ENCODE data around the gene PCDHB10. TPM values are rescaled to one million over a fixed set of nuclear protein-coding genes. Genes with fewer than 3 reads are reported as not detected.
"Not testable (repeated sequence)": the region's sequence is repeated elsewhere in the genome, so short reads cannot be mapped to it uniquely, and the experiment has no call there.

The PCDHB10 gene
- total RNA-seq, 1 donor: not detected

DNA sequence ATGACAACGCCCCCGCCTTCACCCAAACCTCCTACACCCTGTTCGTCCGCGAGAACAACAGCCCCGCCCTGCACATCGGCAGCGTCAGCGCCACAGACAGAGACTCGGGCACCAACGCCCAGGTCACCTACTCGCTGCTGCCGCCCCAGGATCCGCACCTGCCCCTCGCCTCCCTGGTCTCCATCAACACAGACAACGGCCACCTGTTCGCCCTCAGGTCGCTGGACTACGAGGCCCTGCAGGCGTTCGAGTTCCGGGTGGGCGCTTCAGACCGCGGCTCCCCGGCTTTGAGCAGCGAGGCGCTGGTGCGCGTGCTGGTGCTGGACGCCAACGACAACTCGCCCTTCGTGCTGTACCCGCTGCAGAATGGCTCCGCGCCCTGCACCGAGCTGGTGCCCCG is 12.8 kb upstream of the PCDHB10 start:
- H3K4me1 ChIP-seq (ENCODE audit: insufficient read depth, low read length); H3K4me3 ChIP-seq (ENCODE audit: low read length); H3K9me3 ChIP-seq (ENCODE audit: low read depth, low read length): not testable (repeated sequence)
- peaks cover 50% of the 10 kb centered on the region for H3K27me3 ChIP-seq (ENCODE audit: insufficient read depth, low read length)

DNA sequence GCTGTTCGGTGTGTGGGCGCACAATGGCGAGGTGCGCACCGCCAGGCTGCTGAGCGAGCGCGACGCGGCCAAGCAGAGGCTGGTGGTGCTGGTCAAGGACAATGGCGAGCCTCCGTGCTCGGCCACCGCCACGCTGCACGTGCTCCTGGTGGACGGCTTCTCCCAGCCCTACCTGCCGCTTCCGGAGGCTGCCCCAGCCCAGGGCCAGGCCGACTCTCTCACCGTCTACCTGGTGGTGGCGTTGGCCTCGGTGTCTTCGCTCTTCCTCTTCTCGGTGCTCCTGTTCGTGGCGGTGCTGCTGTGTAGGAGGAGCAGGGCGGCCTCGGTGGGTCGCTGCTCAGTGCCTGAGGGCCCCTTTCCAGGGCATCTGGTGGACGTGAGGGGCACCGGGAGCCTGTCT is 12.3 kb upstream of the PCDHB10 start:
- not testable (repeated sequence) for H3K9me3 ChIP-seq (ENCODE audit: low read depth, low read length); H3K4me3 ChIP-seq (ENCODE audit: low read length); H3K4me1 ChIP-seq (ENCODE audit: insufficient read depth, low read length)
- peaks cover 50% of the 10 kb centered on the region for H3K27me3 ChIP-seq (ENCODE audit: insufficient read depth, low read length)

DNA sequence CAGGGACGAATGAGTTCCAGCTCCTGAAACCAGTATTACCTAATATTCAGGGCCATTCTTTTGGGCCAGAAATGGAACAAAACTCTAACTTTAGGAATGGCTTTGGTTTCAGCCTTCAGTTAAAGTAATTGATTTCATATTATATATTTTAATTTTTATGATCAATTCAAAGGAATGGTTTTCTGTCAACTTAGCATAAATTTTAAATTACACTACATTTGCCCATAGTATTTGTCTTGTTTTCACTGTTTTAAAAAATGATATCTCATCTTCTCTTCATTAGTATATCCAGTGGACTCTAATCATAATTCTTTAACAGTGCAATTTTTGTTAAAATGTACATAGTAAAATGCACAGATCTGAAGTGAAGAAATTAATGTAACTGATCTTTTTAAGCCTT is 11.8 kb upstream of the PCDHB10 start:
- Histone ChIP-seq H3K27me3 (ENCODE audit: insufficient read depth, low read length) (peaks cover 48% of the 10 kb centered on the region), H3K9me3 (ENCODE audit: low read depth, low read length) (no peaks in the 10 kb centered on the region), H3K4me3 (ENCODE audit: low read length) (no peak overlapping the region), H3K4me1 (ENCODE audit: insufficient read depth, low read length) (no peaks in the 10 kb centered on the region)

DNA sequence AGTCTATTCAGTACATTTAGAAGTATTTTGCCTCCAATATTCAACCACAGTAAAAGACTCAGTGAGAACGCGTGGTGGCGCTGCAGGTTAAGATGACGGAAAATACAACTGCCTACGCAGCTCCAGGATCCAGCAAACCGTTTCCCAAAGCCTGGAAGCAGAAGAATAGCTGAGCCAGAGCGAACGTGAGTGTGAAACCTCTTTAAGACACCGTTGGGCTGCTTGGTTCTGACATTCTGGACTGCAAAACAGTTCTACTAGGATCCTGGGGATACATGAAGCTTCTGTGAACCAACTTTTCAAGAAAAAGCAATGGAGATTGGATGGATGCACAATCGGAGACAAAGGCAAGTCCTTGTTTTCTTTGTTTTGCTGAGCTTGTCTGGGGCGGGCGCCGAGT is 9.9 kb upstream of the PCDHB10 start, which contains the start of gene PCDHB16:
Gene PCDHB16, plus strand, starts transcription at position 140 of the 400 bp plus-strand sequence. Its CDS starts 173 bp downstream, at position 313.
- Histone ChIP-seq H3K27me3 (ENCODE audit: insufficient read depth, low read length) (peaks cover 34% of the 10 kb centered on the region), H3K4me1 (ENCODE audit: insufficient read depth, low read length) (no peaks in the 10 kb centered on the region), H3K4me3 (ENCODE audit: low read length) (no peak within 1 kb of the TSS), H3K9me3 (ENCODE audit: low read depth, low read length) (no peaks in the 10 kb centered on the region)

DNA sequence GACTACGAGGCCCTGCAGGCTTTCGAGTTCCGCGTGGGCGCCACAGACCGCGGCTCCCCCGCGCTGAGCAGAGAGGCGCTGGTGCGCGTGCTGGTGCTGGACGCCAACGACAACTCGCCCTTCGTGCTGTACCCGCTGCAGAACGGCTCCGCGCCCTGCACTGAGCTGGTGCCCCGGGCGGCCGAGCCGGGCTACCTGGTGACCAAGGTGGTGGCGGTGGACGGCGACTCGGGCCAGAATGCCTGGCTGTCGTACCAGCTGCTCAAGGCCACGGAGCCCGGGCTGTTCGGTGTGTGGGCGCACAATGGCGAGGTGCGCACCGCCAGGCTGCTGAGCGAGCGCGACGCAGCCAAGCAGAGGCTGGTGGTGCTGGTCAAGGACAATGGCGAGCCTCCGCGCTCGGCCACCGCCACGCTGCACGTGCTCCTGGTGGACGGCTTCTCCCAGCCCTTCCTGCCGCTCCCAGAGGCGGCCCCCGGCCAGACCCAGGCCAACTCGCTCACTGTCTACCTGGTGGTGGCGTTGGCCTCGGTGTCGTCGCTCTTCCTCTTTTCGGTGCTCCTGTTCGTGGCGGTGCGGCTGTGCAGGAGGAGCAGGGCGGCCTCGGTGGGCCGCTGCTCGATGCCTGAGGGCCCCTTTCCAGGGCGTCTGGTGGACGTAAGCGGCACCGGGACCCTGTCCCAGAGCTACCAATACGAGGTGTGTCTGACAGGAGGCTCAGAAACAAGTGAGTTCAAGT is 7.9 kb upstream of the PCDHB10 start:
- not testable (repeated sequence) for H3K4me1 ChIP-seq (ENCODE audit: insufficient read depth, low read length)

DNA sequence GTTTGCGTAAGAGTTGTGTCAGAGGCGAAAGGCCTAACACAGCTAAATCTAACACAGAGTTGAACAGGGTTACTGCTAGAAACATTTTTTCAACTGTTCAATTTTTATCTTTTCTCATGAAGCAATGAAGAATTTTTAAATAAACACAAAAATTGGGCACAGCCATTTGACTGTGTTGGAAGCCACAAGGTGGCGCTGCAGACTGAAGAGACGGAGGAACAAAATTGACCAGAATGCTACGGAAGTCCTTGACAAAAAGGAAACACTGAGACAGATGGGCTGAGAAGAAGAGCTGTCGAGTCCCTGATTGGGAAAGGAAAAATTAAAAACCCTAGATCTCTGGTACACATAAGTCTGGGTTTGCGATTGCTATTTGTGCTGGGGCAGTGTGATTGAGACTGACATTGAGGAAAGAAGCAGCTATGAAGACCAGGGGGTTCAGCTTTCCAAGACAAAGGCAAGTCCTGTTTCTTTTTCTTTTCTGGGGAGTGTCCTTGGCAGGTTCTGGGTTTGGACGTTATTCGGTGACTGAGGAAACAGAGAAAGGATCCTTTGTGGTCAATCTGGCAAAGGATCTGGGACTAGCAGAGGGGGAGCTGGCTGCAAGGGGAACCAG is 5.1 kb upstream of the PCDHB10 start, which contains the start of gene PCDHB9:
Gene PCDHB9, plus strand, starts transcription at position 265 of the 616 bp plus-strand sequence. Its CDS starts 158 bp downstream, at position 423.
- H3K27me3 ChIP-seq (ENCODE audit: insufficient read depth, low read length): peaks cover 39% of the 10 kb centered on the region
- H3K9me3 ChIP-seq (ENCODE audit: low read depth, low read length): no peaks in the 10 kb centered on the region
- H3K4me1 ChIP-seq (ENCODE audit: insufficient read depth, low read length): no peaks in the 10 kb centered on the region
- H3K4me3 ChIP-seq (ENCODE audit: low read length): no peak within 1 kb of the TSS

More for the DNA sequence above, 7.9 kb upstream of the PCDHB10 start:
- H3K27me3 ChIP-seq (ENCODE audit: insufficient read depth, low read length): peaks cover 28% of the 10 kb centered on the region
- not testable (repeated sequence) for H3K9me3 ChIP-seq (ENCODE audit: low read depth, low read length); H3K4me3 ChIP-seq (ENCODE audit: low read length)

DNA sequence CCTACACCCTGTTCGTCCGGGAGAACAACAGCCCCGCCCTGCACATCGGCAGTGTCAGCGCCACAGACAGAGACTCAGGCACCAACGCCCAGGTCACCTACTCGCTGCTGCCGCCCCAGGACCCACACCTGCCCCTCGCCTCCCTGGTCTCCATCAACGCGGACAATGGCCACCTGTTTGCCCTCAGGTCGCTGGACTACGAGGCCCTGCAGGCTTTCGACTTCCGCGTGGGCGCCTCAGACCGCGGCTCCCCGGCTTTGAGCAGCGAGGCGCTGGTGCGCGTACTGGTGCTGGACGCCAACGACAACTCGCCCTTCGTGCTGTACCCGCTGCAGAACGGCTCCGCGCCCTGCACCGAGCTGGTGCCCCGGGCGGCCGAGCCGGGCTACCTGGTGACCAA is 3.5 kb upstream of the PCDHB10 start:
- H3K9me3 ChIP-seq (ENCODE audit: low read depth, low read length): not testable (repeated sequence)

DNA sequence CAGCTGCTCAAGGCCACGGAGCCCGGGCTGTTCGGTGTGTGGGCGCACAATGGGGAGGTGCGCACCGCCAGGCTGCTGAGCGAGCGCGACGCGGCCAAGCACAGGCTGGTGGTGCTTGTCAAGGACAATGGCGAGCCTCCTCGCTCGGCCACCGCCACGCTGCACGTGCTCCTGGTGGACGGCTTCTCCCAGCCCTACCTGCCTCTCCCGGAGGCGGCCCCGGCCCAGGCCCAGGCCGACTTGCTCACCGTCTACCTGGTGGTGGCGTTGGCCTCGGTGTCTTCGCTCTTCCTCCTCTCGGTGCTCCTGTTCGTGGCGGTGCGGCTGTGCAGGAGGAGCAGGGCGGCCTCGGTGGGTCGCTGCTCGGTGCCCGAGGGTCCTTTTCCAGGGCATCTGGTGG is 3.0 kb upstream of the PCDHB10 start:
- H3K4me3 ChIP-seq (ENCODE audit: low read length): not testable (repeated sequence)

More for the DNA sequence above, 3.5 kb upstream of the PCDHB10 start:
- H3K4me1 ChIP-seq (ENCODE audit: insufficient read depth, low read length); H3K4me3 ChIP-seq (ENCODE audit: low read length): not testable (repeated sequence)
- H3K27me3 ChIP-seq (ENCODE audit: insufficient read depth, low read length): peaks cover 34% of the 10 kb centered on the region

DNA sequence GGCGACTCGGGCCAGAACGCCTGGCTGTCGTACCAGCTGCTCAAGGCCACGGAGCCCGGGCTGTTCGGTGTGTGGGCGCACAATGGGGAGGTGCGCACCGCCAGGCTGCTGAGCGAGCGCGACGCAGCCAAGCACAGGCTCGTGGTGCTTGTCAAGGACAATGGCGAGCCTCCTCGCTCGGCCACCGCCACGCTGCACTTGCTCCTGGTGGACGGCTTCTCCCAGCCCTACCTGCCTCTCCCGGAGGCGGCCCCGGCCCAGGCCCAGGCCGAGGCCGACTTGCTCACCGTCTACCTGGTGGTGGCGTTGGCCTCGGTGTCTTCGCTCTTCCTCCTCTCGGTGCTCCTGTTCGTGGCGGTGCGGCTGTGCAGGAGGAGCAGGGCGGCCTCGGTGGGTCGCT is 2.2 kb downstream of the PCDHB10 start:
- not testable (repeated sequence) for H3K4me3 ChIP-seq (ENCODE audit: low read length); H3K4me1 ChIP-seq (ENCODE audit: insufficient read depth, low read length)
- Histone ChIP-seq H3K27me3 (ENCODE audit: insufficient read depth, low read length) (peaks cover 37% of the 10 kb centered on the region), H3K9me3 (ENCODE audit: low read depth, low read length) (peaks cover 24% of the 10 kb centered on the region)

More for the DNA sequence above, 3.0 kb upstream of the PCDHB10 start:
- not testable (repeated sequence) for H3K9me3 ChIP-seq (ENCODE audit: low read depth, low read length); H3K4me1 ChIP-seq (ENCODE audit: insufficient read depth, low read length)
- H3K27me3 ChIP-seq (ENCODE audit: insufficient read depth, low read length): peaks cover 34% of the 10 kb centered on the region

DNA sequence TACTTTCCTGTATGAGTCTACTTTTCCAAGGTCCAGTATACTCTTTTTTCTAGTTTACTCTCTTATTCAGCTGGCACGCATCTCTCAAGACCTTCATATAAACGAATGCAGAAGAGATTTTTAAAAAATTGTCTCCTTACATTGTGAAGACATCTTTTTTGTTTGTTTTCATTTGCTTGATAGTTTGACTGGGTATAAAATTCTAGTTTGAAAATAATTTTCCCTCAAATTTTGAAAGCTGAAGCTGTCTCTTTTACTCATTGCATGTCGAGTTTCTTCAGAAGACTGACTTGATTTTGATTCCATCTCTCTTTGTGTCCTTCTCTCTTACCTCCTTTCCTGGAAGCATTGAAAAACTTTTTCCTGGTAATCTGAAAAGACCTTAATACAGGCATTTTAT is 4.2 kb downstream of the PCDHB10 start:
- H3K9me3 ChIP-seq (ENCODE audit: low read depth, low read length): peaks cover 24% of the 10 kb centered on the region
- H3K4me3 ChIP-seq (ENCODE audit: low read length): no peak overlapping the region

DNA sequence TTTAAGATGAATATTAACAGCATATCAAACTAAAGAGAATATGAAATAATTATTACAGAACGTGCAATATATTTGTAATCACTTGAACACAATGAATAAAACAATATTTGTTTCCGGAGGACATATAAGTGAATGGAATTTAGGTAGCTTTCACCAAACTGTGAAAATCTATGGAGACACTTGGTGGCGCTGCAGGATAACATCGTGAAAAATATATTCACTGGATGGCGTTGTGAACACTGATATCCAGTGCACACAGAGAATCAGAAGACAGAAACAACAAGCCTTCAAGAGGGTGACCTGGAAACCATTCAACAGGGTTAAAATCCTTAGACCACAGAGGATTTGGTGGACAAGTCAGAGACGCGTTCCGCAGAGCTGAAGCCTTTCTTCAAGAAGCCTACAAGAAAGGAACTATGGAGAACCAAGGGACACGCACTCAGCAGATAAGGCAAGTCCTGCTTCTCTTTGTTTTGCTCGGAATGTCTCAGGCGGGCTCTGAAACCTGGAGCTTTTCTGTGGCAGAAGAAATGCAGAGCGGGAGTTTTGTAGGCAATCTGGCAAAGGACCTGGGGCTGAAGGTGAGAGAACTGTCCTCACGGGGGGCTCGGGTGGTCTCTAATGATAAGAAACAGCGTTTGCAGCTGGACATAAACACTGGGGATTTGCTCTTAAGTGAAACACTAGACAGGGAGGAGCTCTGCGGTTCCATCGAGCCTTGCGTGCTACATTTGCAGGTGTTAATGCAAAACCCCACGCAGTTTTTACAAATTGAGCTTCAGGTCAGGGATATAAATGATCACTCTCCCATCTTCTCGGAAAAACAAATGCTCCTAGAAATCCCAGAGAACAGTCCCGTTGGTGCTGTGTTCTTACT is 7.4 kb downstream of the PCDHB10 start, which contains the start of gene PCDHB11:
Gene PCDHB11, plus strand, starts transcription at position 269 of the 877 bp plus-strand sequence. Its CDS starts 148 bp downstream, at position 417.
- Histone ChIP-seq H3K9me3 (ENCODE audit: low read depth, low read length) (peaks cover 24% of the 10 kb centered on the region), H3K4me3 (ENCODE audit: low read length) (no peak within 1 kb of the TSS), H3K27me3 (ENCODE audit: insufficient read depth, low read length) (peaks cover 27% of the 10 kb centered on the region), H3K4me1 (ENCODE audit: insufficient read depth, low read length) (no peaks in the 10 kb centered on the region)

More for the DNA sequence above, 4.2 kb downstream of the PCDHB10 start:
- Histone ChIP-seq H3K4me1 (ENCODE audit: insufficient read depth, low read length) (no peaks in the 10 kb centered on the region), H3K27me3 (ENCODE audit: insufficient read depth, low read length) (peaks cover 37% of the 10 kb centered on the region)

DNA sequence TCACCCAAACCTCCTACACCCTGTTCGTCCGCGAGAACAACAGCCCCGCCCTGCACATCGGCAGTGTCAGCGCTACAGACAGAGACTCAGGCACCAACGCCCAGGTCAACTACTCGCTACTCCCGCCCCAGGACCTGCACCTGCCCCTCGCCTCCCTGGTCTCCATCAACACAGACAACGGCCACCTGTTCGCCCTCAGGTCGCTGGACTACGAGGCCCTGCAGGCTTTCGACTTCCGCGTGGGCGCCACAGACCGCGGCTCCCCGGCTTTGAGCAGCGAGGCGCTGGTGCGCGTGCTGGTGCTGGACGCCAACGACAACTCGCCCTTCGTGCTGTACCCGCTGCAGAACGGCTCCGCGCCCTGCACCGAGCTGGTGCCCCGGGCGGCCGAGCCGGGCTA is 9.0 kb downstream of the PCDHB10 start:
- H3K4me1 ChIP-seq (ENCODE audit: insufficient read depth, low read length); H3K4me3 ChIP-seq (ENCODE audit: low read length): not testable (repeated sequence)
- H3K27me3 ChIP-seq (ENCODE audit: insufficient read depth, low read length): peaks cover 33% of the 10 kb centered on the region
- peaks cover 20% of the 10 kb centered on the region for H3K9me3 ChIP-seq (ENCODE audit: low read depth, low read length)

DNA sequence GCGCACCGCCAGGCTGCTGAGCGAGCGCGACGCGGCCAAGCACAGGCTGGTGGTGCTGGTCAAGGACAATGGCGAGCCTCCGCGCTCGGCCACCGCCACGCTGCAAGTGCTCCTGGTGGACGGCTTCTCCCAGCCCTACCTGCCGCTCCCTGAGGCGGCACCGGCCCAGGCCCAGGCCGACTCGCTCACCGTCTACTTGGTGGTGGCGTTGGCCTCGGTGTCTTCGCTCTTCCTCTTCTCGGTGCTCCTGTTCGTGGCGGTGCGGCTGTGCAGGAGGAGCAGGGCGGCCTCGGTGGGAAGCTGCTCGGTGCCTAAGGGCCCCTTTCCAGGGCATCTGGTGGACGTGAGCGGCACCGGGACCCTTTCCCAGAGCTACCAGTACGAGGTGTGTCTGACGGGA is 9.5 kb downstream of the PCDHB10 start:
- H3K4me1 ChIP-seq (ENCODE audit: insufficient read depth, low read length); H3K4me3 ChIP-seq (ENCODE audit: low read length): not testable (repeated sequence)
- Histone ChIP-seq H3K9me3 (ENCODE audit: low read depth, low read length) (peaks cover 15% of the 10 kb centered on the region), H3K27me3 (ENCODE audit: insufficient read depth, low read length) (peaks cover 38% of the 10 kb centered on the region)

DNA sequence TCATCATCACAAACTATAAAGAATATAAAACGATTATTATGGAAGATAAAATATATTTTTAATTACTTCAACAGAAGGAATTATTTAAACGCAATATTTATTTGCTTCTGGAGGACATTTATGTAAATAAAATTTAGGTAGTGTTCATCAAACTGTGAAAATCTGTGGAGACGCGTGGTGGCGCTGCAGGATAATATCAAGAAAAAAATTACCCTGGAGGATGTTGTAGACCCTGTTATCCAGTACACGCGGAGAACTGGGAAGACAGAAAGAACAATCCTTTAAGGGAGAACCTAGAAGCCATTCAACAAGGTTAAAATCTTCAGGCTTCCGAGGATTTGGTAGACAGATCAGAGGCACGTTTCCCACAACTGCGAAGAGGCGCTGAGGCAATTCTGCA is 16.3 kb downstream of the PCDHB10 start, which contains the start of gene PCDHB12:
Gene PCDHB12, plus strand, starts transcription at position 242 of the 400 bp plus-strand sequence. CDS start 189 bp downstream, outside the sequence.
- Histone ChIP-seq H3K9me3 (ENCODE audit: low read depth, low read length) (no peaks in the 10 kb centered on the region), H3K4me3 (ENCODE audit: low read length) (no peak within 1 kb of the TSS), H3K27me3 (ENCODE audit: insufficient read depth, low read length) (peaks cover 50% of the 10 kb centered on the region), H3K4me1 (ENCODE audit: insufficient read depth, low read length) (no peaks in the 10 kb centered on the region)

DNA sequence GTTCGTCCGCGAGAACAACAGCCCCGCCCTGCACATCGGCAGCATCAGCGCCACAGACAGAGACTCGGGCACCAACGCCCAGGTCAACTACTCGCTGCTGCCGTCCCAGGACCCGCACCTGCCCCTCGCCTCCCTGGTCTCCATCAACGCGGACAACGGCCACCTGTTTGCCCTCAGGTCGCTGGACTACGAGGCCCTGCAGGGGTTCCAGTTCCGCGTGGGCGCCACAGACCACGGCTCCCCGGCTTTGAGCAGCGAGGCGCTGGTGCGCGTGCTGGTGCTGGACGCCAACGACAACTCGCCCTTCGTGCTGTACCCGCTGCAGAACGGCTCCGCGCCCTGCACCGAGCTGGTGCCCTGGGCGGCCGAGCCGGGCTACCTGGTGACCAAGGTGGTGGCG is 18.1 kb downstream of the PCDHB10 start:
- peaks cover 52% of the 10 kb centered on the region for H3K27me3 ChIP-seq (ENCODE audit: insufficient read depth, low read length)
- H3K4me1 ChIP-seq (ENCODE audit: insufficient read depth, low read length); H3K4me3 ChIP-seq (ENCODE audit: low read length); H3K9me3 ChIP-seq (ENCODE audit: low read depth, low read length): not testable (repeated sequence)

Data from mononuclear cell (primary cell).